ENCODE measurements around the gene KCNIP1. TPM values are rescaled to one million over a fixed set of nuclear protein-coding genes. Genes with fewer than 3 reads are reported as not detected.

The KCNIP1 gene
- total RNA-seq, 1 donor, result not detected

- DNase-seq (ENCODE audit: insufficient read length, low spot score, missing footprints), result no peak
- Histone ChIP-seq H3K4me2 (ENCODE audit: insufficient read depth, low read length) (no peak overlapping the region), H3K4me1 (ENCODE audit: insufficient read depth, low read length) (peaks cover 15% of the 10 kb centered on the region), H3K27me3 (ENCODE audit: insufficient read depth, low read length) (peaks cover 39% of the 10 kb centered on the region), H3K9me3 (ENCODE audit: low read depth, low read length) (no peaks in the 10 kb centered on the region), H3K27ac (ENCODE audit: low read depth, low read length) (no peak overlapping the region), H3K79me2 (ENCODE audit: insufficient read depth, low read length) (no peaks in the 10 kb centered on the region), H2AFZ (ENCODE audit: low read length) (no peak overlapping the region), H4K20me1 (ENCODE audit: insufficient read depth, low read length) (no peaks in the 10 kb centered on the region), H3K36me3 (ENCODE audit: insufficient read depth, low read length) (no peaks in the 10 kb centered on the region), H3K4me3 (ENCODE audit: insufficient read depth, low read length) (no peak overlapping the region)
- no peak for TF ChIP-seq CTCF (IDR thresholded peaks at IDR 0.05; ENCODE audit: extremely low read depth, low read depth, low read length)
These were observed 69.3 kb downstream of the KCNIP1 start for GRCh38 chr5:170573114-170573513.

- H3K79me2 ChIP-seq (ENCODE audit: insufficient read depth, low read length), result no peaks in the 10 kb centered on the region
- no peaks in the 10 kb centered on the region for H3K9me3 ChIP-seq (ENCODE audit: low read depth, low read length)
- no peak for TF ChIP-seq CTCF (IDR thresholded peaks at IDR 0.05; ENCODE audit: extremely low read depth, low read depth, low read length)
- H3K4me3 ChIP-seq (ENCODE audit: insufficient read depth, low read length), result no peak overlapping the region
- H2AFZ ChIP-seq (ENCODE audit: low read length), result no peak overlapping the region
- H3K4me1 ChIP-seq (ENCODE audit: insufficient read depth, low read length), result peaks cover 15% of the 10 kb centered on the region
- no peaks in the 10 kb centered on the region for H4K20me1 ChIP-seq (ENCODE audit: insufficient read depth, low read length)
- DNase-seq (ENCODE audit: insufficient read length, low spot score, missing footprints), result no peak
- H3K27me3 ChIP-seq (ENCODE audit: insufficient read depth, low read length), result peaks cover 36% of the 10 kb centered on the region
- no peak overlapping the region for H3K27ac ChIP-seq (ENCODE audit: low read depth, low read length)
- no peaks in the 10 kb centered on the region for H3K36me3 ChIP-seq (ENCODE audit: insufficient read depth, low read length)
- H3K4me2 ChIP-seq (ENCODE audit: insufficient read depth, low read length), result no peak overlapping the region
These were observed 69.8 kb downstream of the KCNIP1 start for GRCh38 chr5:170573660-170574059.

GRCh38 chr5:170576602-170577535 is 73.0 kb downstream of the KCNIP1 start:
- H3K36me3 ChIP-seq (ENCODE audit: insufficient read depth, low read length), result no peaks in the 10 kb centered on the region
- peaks cover 19% of the 10 kb centered on the region for H3K27me3 ChIP-seq (ENCODE audit: insufficient read depth, low read length)
- H3K9me3 ChIP-seq (ENCODE audit: low read depth, low read length), result no peaks in the 10 kb centered on the region
- no peaks in the 10 kb centered on the region for H3K79me2 ChIP-seq (ENCODE audit: insufficient read depth, low read length)
- no peak overlapping the region for H3K27ac ChIP-seq (ENCODE audit: low read depth, low read length)
- no peak for TF ChIP-seq CTCF (IDR thresholded peaks at IDR 0.05; ENCODE audit: extremely low read depth, low read depth, low read length)
- no peak for DNase-seq (ENCODE audit: insufficient read length, low spot score, missing footprints)
- H2AFZ ChIP-seq (ENCODE audit: low read length), result no peak overlapping the region
- H3K4me2 ChIP-seq (ENCODE audit: insufficient read depth, low read length), result no peak overlapping the region
- no peak overlapping the region for H3K4me3 ChIP-seq (ENCODE audit: insufficient read depth, low read length)
- H3K4me1 ChIP-seq (ENCODE audit: insufficient read depth, low read length), result peaks cover 4% of the 10 kb centered on the region
- no peaks in the 10 kb centered on the region for H4K20me1 ChIP-seq (ENCODE audit: insufficient read depth, low read length)

GRCh38 chr5:170579601-170580000 is 75.8 kb downstream of the KCNIP1 start:
- no peak overlapping the region for H3K27ac ChIP-seq (ENCODE audit: low read depth, low read length)
- peaks cover 11% of the 10 kb centered on the region for H3K27me3 ChIP-seq (ENCODE audit: insufficient read depth, low read length)
- H3K9me3 ChIP-seq (ENCODE audit: low read depth, low read length), result no peaks in the 10 kb centered on the region
- no peak for TF ChIP-seq CTCF (IDR thresholded peaks at IDR 0.05; ENCODE audit: extremely low read depth, low read depth, low read length)
- H3K4me3 ChIP-seq (ENCODE audit: insufficient read depth, low read length), result no peak overlapping the region
- no peaks in the 10 kb centered on the region for H3K36me3 ChIP-seq (ENCODE audit: insufficient read depth, low read length)
- H3K79me2 ChIP-seq (ENCODE audit: insufficient read depth, low read length), result no peaks in the 10 kb centered on the region
- no peak for DNase-seq (ENCODE audit: insufficient read length, low spot score, missing footprints)
- H3K4me2 ChIP-seq (ENCODE audit: insufficient read depth, low read length), result no peak overlapping the region
- no peaks in the 10 kb centered on the region for H3K4me1 ChIP-seq (ENCODE audit: insufficient read depth, low read length)
- H4K20me1 ChIP-seq (ENCODE audit: insufficient read depth, low read length), result no peaks in the 10 kb centered on the region
- H2AFZ ChIP-seq (ENCODE audit: low read length), result no peak overlapping the region

Data from osteoblast (primary cell).